HepG2 (cell line): ENCODE data around the gene OCSTAMP. TPM values are rescaled to one million over a fixed set of nuclear protein-coding genes. Genes with fewer than 3 reads are reported as not detected.
A peak's percentile ranks its signal among the peaks of the same experiment; 100 is the strongest.

Source experiments
- ATAC-seq: fragments of 200-7000 bp; cut with Tn5 transposase; 3 replicates; pipeline ENCODE4 v1.9.1; 2020; ENCODE audit warnings: mild to moderate bottlenecking, moderate library complexity
- BruUV-seq: library from RNA; stranded (reverse); fragments of 400-500 nt; replicated peaks from 2 replicates; lab custom pipeline; 2021; lab: Mats Ljungman, UMichigan
- CTCF ChIA-PET: fragments of 300-600 bp; formaldehyde crosslinking; extraction: SDS; loops from one replicate; lab custom pipeline; 2021; ENCODE audit warnings: low total read pairs, inconsistent platforms, low intra/inter-chr PET ratio; lab: Yijun Ruan, JAX
- POLR2A ChIA-PET: fragments of 350-600 bp; sonication (Branson Sonifier 250); formaldehyde crosslinking; loops from one replicate; lab custom pipeline; 2020; ENCODE audit warnings: antibody characterized with exemption, inconsistent platforms; lab: Yijun Ruan, JAX
- DNase-seq: peaks from one replicate; pipeline ENCODE4 v3.0.0-alpha.2; 2015; ENCODE audit warnings: low spot score
- FAIRE-seq: peaks from 3 replicates; lab custom pipeline; 2011; peaks lifted over from hg19 to GRCh38; lab: Jason Lieb, UNC
- H2AFZ ChIP-seq: one replicate; pipeline ENCODE4 v1.6.1; 2011; ENCODE audit warnings: low read length, inconsistent platforms
- H3K27ac ChIP-seq: fragments of 300-600 bp; 3 replicates; pipeline ENCODE4 v1.8.0; 2011; ENCODE audit warnings: mixed run types, mild to moderate bottlenecking, mixed read lengths, low read length, inconsistent platforms; ENCODE audit not compliant: insufficient read depth; ENCODE audit errors: extremely low read length
- H3K27me3 ChIP-seq, 2 experiments: fragments of 200-600 bp in 1 of 2; 2 replicates in 1 of 2; 3 replicates in 1 of 2; pipeline versions ENCODE4 v1.6.0 to v1.8.0; 2011; ENCODE audit warnings: low read length in 2 of 2, mild to moderate bottlenecking in 2 of 2, moderate library complexity in 2 of 2, inconsistent platforms in 1 of 2; ENCODE audit not compliant: insufficient read depth in 2 of 2, control insufficient read depth in 1 of 2
- H3K36me3 ChIP-seq, 2 experiments: fragments of 200-600 bp in 1 of 2; replicated peaks in 1 of 2; 2 replicates in 1 of 2; 3 replicates in 1 of 2; pipeline versions ENCODE4 v1.5.1 to v1.8.0; 2011; ENCODE audit warnings: low read length in 2 of 2, inconsistent platforms in 1 of 2; ENCODE audit not compliant: insufficient read depth in 2 of 2, control insufficient read depth in 1 of 2
- H3K4me1 ChIP-seq: 2 replicates; pipeline ENCODE4 v1.5.1; 2012; ENCODE audit warnings: low read length, inconsistent platforms; ENCODE audit not compliant: insufficient read depth
- H3K4me2 ChIP-seq: 2 replicates; pipeline ENCODE4 v1.6.0; 2011; ENCODE audit warnings: low read depth, low read length, inconsistent platforms
- H3K4me3 ChIP-seq, 3 experiments: fragments of 200-600 bp in 1 of 3; sonication (generic), shearing (Covaris generic) in 1 of 3; replicated peaks in 1 of 3; 2 replicates each; pipeline ENCODE4 v1.5.1; 2011 to 2016; ENCODE audit warnings: low read length in 3 of 3, inconsistent platforms in 2 of 3, low read depth in 2 of 3, mild to moderate bottlenecking in 2 of 3, control low read depth in 1 of 3, mixed read lengths in 1 of 3; ENCODE audit not compliant: insufficient read depth in 1 of 3
- H3K79me2 ChIP-seq: one replicate; pipeline ENCODE4 v1.6.1; 2011; ENCODE audit warnings: low read length, inconsistent platforms; ENCODE audit not compliant: insufficient read depth
- H3K9ac ChIP-seq: 2 replicates; pipeline ENCODE4 v1.6.0; 2011; ENCODE audit warnings: mild to moderate bottlenecking, low read depth, low read length, inconsistent platforms; ENCODE audit not compliant: insufficient read depth
- H3K9me3 ChIP-seq: 2 replicates; pipeline ENCODE4 v1.5.1; 2012; ENCODE audit warnings: mild to moderate bottlenecking, low read length
- H4K20me1 ChIP-seq: 2 replicates; pipeline ENCODE4 v1.6.0; 2011; ENCODE audit warnings: inconsistent platforms, mild to moderate bottlenecking, low read length, moderate library complexity; ENCODE audit not compliant: insufficient read depth
- CTCF ChIP-seq: sonication (generic); formaldehyde crosslinking; IDR thresholded peaks from 2 replicates; pipeline ENCODE4 v1.5.0; 2020; ENCODE audit warnings: mild to moderate bottlenecking, missing genetic modification reagents, moderate library complexity
- ELF1 ChIP-seq: sonication (generic); formaldehyde crosslinking; IDR thresholded peaks from 2 replicates; pipeline ENCODE4 v1.4.0; 2020; ENCODE audit warnings: missing genetic modification reagents
- FOXP1 ChIP-seq, 2 experiments: fragments of 450-650 bp in 1 of 2; IDR thresholded peaks; 2 replicates each; pipeline ENCODE4 v1.6.1; 2017 to 2018; ENCODE audit warnings: antibody characterized with exemption in 1 of 2
- NCOR1 ChIP-seq: fragments of 200-600 bp; sonication (generic); IDR thresholded peaks from 2 replicates; pipeline ENCODE4 v1.7.0; 2017; ENCODE audit warnings: antibody characterized with exemption, low read length, borderline replicate concordance
- SMC3 ChIP-seq: IDR thresholded peaks from 2 replicates; pipeline ENCODE4 v1.6.1; 2011; ENCODE audit warnings: low read length, improper control_type of control experiment
- ZFP1 ChIP-seq: IDR thresholded peaks from 2 replicates; pipeline ENCODE4 v1.6.1; 2016
- ZNF550 ChIP-seq: sonication (generic); formaldehyde crosslinking; IDR thresholded peaks from 2 replicates; pipeline ENCODE4 v1.4.0; 2020; ENCODE audit warnings: mild to moderate bottlenecking, missing genetic modification reagents, borderline replicate concordance
- ZNF768 ChIP-seq: sonication (generic); formaldehyde crosslinking; IDR thresholded peaks from 2 replicates; pipeline ENCODE4 v1.4.0; 2020; ENCODE audit warnings: missing genetic modification reagents
- WGBS: methylation state at CpG from one replicate; pipeline ENCODE4 v1.1.6; 2017; ENCODE audit warnings: low lambda C conversion rate; 5-methylcytosine and 5-hydroxymethylcytosine counted together
- in situ Hi-C: cut with HindIII; loops from 2 replicates; pipeline ENCODE4 v1.10.0; 2017; ENCODE audit warnings: low pct_unique_long_range_greater_than_20kb; ENCODE audit not compliant: extremely low pct_ligation_motif_present
- intact Hi-C: fragments of 100-400 bp; cut with micrococcal nuclease; formaldehyde crosslinking; loops from one replicate; pipeline ENCODE4 v1.10.0; 2022; ENCODE audit not compliant: unreplicated experiment
- polyA plus RNA-seq, 8 experiments: library from polyadenylated mRNA; depleted of rRNA in 3 of 8; stranded (reverse) in 7 of 8; unstranded in 1 of 8; fragments of >200 nt; fragmentation: Illumina TruSeq in 4 of 8; extraction: Trizol in 4 of 8; gene quantifications; 2 replicates each; pipeline versions ENCODE4 v1.2.1 to v1.2.3, GENCODE V29; 2011 to 2016; ENCODE audit warnings: low read depth in 4 of 8, missing spikeins in 1 of 8, mixed read lengths in 1 of 8; ENCODE audit not compliant: insufficient read depth in 1 of 8
- total RNA-seq, 5 experiments: library from RNA; depleted of rRNA; stranded (reverse); fragments of >200 nt; fragmentation: Illumina TruSeq; extraction: Trizol; gene quantifications; 2 replicates each; pipeline ENCODE4 v1.2.3, GENCODE V29; 2016; ENCODE audit warnings: low read depth in 1 of 5
- TF ChIP-seq, protein P1 (sequence below): IDR thresholded peaks from 2 replicates; pipeline ENCODE4 v1.6.1; 2016; ENCODE audit warnings: low read depth, control low read depth
- TF ChIP-seq, protein P2 (sequence below): sonication (generic); formaldehyde crosslinking; IDR thresholded peaks from 2 replicates; pipeline ENCODE4 v1.5.1; 2020; ENCODE audit warnings: mild to moderate bottlenecking, moderate library complexity, missing genetic modification reagents

Gene OCSTAMP
- total and polyA plus RNA-seq, 2 of the 13 experiments (the other 11 are each of a cell fraction or from before 2014, with no cell fraction given), result not detected

GRCh38 chr20:46581391-46581790 is 30.9 kb upstream of the OCSTAMP start:
- CTCF ChIA-PET, result interaction anchor here (1.0 to 1.2 kb wide), 2 partner anchors 100 to 118 kb away, joined by 3 to 11 read pairs; no protein-coding TSS in a partner anchor
- DNase-seq, result no peak
- H3K36me3 ChIP-seq, result peaks cover 23 to 28% of the 10 kb centered on the region in 2 experiments
- ATAC-seq, result no peak
- no TSS peak for BruUV-seq
- POLR2A ChIA-PET, result no interaction called here
- no peaks in the 10 kb centered on the region for H3K27me3 ChIP-seq
- intact Hi-C loops (no loop called here), in situ Hi-C loops (no loop called here)
- no peak for FAIRE-seq
- no peak overlapping the region for H3K4me2 ChIP-seq
- H3K27ac ChIP-seq, result no peak overlapping the region
- H3K4me1 ChIP-seq, result peaks cover 39% of the 10 kb centered on the region
- H3K79me2 ChIP-seq, result no peaks in the 10 kb centered on the region
- 94% methylated on average over 3 of the region's 3 CpGs for WGBS
- H4K20me1 ChIP-seq, result no peaks in the 10 kb centered on the region
- H2AFZ ChIP-seq, result no peak overlapping the region
- H3K9me3 ChIP-seq, result no peaks in the 10 kb centered on the region
- H3K4me3 ChIP-seq, result no peak overlapping the region
- TF ChIP-seq, protein P1, sequence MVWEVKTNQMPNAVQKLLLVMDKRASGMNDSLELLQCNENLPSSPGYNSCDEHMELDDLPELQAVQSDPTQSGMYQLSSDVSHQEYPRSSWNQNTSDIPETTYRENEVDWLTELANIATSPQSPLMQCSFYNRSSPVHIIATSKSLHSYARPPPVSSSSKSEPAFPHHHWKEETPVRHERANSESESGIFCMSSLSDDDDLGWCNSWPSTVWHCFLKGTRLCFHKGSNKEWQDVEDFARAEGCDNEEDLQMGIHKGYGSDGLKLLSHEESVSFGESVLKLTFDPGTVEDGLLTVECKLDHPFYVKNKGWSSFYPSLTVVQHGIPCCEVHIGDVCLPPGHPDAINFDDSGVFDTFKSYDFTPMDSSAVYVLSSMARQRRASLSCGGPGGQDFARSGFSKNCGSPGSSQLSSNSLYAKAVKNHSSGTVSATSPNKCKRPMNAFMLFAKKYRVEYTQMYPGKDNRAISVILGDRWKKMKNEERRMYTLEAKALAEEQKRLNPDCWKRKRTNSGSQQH (CRISPR knock-in tag), result no peak
- TF ChIP-seq NCOR1, result no peak
- TF ChIP-seq CTCF, result 0 out of 2 replicates have a peak, but pooled peaks have one; percentile 6
- TF ChIP-seq ZNF550, result no peak
- TF ChIP-seq SMC3, result peak; percentile 15; the same call in 1 of the 2 replicates
- no peak for TF ChIP-seq ELF1
- TF ChIP-seq ZFP1 (CRISPR knock-in tag), result no peak
- TF ChIP-seq, protein P2, sequence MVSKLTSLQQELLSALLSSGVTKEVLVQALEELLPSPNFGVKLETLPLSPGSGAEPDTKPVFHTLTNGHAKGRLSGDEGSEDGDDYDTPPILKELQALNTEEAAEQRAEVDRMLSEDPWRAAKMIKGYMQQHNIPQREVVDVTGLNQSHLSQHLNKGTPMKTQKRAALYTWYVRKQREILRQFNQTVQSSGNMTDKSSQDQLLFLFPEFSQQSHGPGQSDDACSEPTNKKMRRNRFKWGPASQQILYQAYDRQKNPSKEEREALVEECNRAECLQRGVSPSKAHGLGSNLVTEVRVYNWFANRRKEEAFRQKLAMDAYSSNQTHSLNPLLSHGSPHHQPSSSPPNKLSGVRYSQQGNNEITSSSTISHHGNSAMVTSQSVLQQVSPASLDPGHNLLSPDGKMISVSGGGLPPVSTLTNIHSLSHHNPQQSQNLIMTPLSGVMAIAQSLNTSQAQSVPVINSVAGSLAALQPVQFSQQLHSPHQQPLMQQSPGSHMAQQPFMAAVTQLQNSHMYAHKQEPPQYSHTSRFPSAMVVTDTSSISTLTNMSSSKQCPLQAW (CRISPR knock-in tag), result no peak
- TF ChIP-seq ZNF768, result peak; percentile 69
- 0 out of 2 replicates have a peak, but pooled peaks have one; percentile 16 for TF ChIP-seq FOXP1 (IDR thresholded peaks at IDR 0.05)
- TF ChIP-seq FOXP1 (CRISPR knock-in tag; IDR thresholded peaks at IDR 0.05), result no peak
- no peak overlapping the region for H3K9ac ChIP-seq
